Effector memory CD8-positive, alpha-beta T cell (primary cell): Measurements from ENCODE around the gene PHF21A.
"Not testable (repeated sequence)": the region's sequence is repeated elsewhere in the genome, so short reads cannot be mapped to it uniquely, and the experiment has no call there.

ENCODE experiments used
- ATAC-seq: fragments of 150-1000 bp; cut with Tn5 transposase; replicated peaks from 2 replicates; pipeline ENCODE4 v1.10.0; 2021; ENCODE audit warnings: mild to moderate bottlenecking, moderate library complexity
- DNase-seq, 3 experiments: peaks; one replicate each; pipeline ENCODE4 v3.0.0; 2021
- H3K27ac Mint-ChIP-seq, 2 donors: one replicate each; pipeline ENCODE4 v1.8.0; 2022; ENCODE audit warnings: mild to moderate bottlenecking in 2 of 2, mixed read lengths in 2 of 2, moderate library complexity in 2 of 2
- H3K27me3 Mint-ChIP-seq, 2 donors: one replicate each; pipeline ENCODE4 v1.8.0; 2022; ENCODE audit warnings: mixed read lengths in 2 of 2
- H3K36me3 Mint-ChIP-seq: one replicate; pipeline ENCODE4 v1.8.0; 2022; ENCODE audit warnings: mild to moderate bottlenecking, moderate library complexity, mixed read lengths; ENCODE audit not compliant: insufficient read depth
- H3K4me1 Mint-ChIP-seq, 2 donors: one replicate each; pipeline ENCODE4 v1.8.0; 2022; ENCODE audit warnings: low read depth in 2 of 2, mixed read lengths in 2 of 2
- H3K4me3 Mint-ChIP-seq, 2 donors: one replicate each; pipeline ENCODE4 v1.8.0; 2022; ENCODE audit warnings: mild to moderate bottlenecking in 2 of 2, mixed read lengths in 2 of 2, moderate library complexity in 2 of 2
- H3K9me3 Mint-ChIP-seq, 2 donors: one replicate each; pipeline ENCODE4 v1.8.0; 2022; ENCODE audit warnings: mixed read lengths in 2 of 2

The PHF21A gene

GRCh38 chr11:46001448-46001914 lies 119.8 kb downstream of the PHF21A start:
- DNase-seq (no peak), ATAC-seq (no peak)
- H3K27me3 Mint-ChIP-seq = no peaks in the 10 kb centered on the region

GRCh38 chr11:45997599-45997998 lies 123.7 kb downstream of the PHF21A start:
- H3K9me3 Mint-ChIP-seq = no peaks in the 10 kb centered on the region
- H3K4me1 Mint-ChIP-seq = peaks cover 10 to 38% of the 10 kb centered on the region in 2 donors
- peak overlapping the region in 1 of 2 donors; percentile 57 for H3K27ac Mint-ChIP-seq
- H3K27me3 Mint-ChIP-seq = no peaks in the 10 kb centered on the region
- ATAC-seq = no peak
- no peaks in the 10 kb centered on the region for H3K36me3 Mint-ChIP-seq
- no peak for DNase-seq
- no peak overlapping the region for H3K4me3 Mint-ChIP-seq

More at GRCh38 chr11:46001448-46001914, 119.8 kb downstream of the PHF21A start:
- Mint-ChIP-seq H3K4me3 (no peak overlapping the region), H3K9me3 (no peaks in the 10 kb centered on the region), H3K36me3 (no peaks in the 10 kb centered on the region), H3K27ac (no peak overlapping the region), H3K4me1 (peaks cover 8 to 25% of the 10 kb centered on the region in 2 donors)

DNA sequence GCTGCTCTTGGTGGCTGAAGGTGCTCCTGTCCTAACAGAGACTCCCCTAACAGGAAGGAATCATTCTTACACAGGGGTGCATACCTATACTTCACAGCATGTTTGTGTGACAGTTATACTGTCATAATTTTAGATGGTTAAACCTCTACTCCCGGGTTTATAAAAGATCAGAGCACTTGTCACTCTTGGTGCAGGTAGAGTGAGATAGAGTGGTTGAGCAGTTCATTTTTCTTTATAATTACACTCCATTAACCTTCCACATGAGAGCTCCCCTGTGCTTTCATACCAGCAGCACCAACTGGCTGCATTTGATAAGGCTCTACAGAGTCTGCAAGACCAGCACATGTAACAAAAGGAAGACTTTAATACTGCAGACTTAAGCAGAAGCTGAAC lies 125.9 kb downstream of the PHF21A start:
- Mint-ChIP-seq H3K27ac (no peak overlapping the region), H3K27me3 (no peaks in the 10 kb centered on the region), H3K4me3 (no peak overlapping the region), H3K36me3 (no peaks in the 10 kb centered on the region), H3K4me1 (peaks cover 18 to 44% of the 10 kb centered on the region in 2 donors), H3K9me3 (no peaks in the 10 kb centered on the region)
- DNase-seq (no peak), ATAC-seq (no peak)

DNA sequence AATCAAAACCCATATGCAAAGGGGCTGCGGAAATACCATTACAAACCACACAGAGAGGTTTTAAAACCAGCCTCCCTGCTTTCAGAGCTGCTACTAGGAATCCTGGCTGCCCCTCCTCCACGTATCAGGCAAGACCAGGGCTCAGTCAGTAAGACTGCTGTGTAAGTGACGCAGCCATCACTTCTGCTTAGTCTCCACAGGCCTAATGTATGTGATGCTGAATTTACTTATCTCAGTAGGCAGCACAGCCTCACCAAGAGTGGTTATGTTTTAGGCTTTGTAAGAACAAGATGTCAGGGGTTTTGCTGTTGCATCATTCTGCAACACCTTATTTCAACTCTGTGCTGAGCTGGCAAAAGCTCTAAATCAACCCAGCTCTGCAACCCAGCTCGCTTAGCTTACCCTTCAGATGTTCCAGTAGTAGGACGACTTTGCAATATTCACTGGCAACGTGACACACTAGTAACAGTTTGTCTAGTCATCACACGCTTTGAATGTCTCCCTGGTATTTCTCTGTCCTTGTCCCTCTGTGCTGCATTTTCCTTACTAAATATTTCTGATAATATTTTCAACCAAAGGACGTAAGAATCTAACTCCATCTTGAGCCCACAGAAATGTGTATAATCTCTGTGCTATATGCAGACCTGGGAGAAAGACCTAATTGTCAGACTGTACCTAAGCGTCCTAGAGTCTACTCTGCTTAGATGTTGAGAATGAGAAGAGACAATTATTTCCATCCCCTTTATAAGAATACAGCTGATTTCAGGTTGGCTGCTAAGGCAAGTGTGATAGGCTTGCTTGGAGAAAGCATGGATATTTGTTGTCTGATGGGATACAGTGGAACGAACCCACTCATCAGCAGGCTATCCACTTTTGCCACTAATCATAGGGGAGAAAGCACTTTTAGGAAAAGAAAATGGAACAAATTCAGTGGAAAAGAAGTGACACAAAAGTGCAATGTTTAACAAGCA lies 126.6 kb downstream of the PHF21A start:
- H3K27me3 Mint-ChIP-seq = no peaks in the 10 kb centered on the region
- DNase-seq (no peak), ATAC-seq (no peak)
- H3K36me3 Mint-ChIP-seq = no peaks in the 10 kb centered on the region
- H3K4me1 Mint-ChIP-seq = peaks cover 16 to 44% of the 10 kb centered on the region in 2 donors
- H3K4me3 Mint-ChIP-seq = no peak overlapping the region
- no peaks in the 10 kb centered on the region for H3K9me3 Mint-ChIP-seq
- no peak overlapping the region for H3K27ac Mint-ChIP-seq

- peak overlapping the region in 1 of 2 donors; percentile 41 for H3K27ac Mint-ChIP-seq
- no peak for ATAC-seq
- no peaks in the 10 kb centered on the region for H3K9me3 Mint-ChIP-seq
- DNase-seq = no peak
- no peak overlapping the region for H3K4me3 Mint-ChIP-seq
- no peaks in the 10 kb centered on the region for H3K27me3 Mint-ChIP-seq
- H3K4me1 Mint-ChIP-seq = peaks cover 15 to 44% of the 10 kb centered on the region in 2 donors
- H3K36me3 Mint-ChIP-seq = peaks cover 1% of the 10 kb centered on the region
Measured at GRCh38 chr11:45993531-45994001, 127.7 kb downstream of the PHF21A start.

GRCh38 chr11:45988921-45989320 lies 132.3 kb downstream of the PHF21A start:
- peaks cover 6% of the 10 kb centered on the region for H3K36me3 Mint-ChIP-seq
- ATAC-seq (no peak), DNase-seq (no peak)
- no peak overlapping the region for H3K4me3 Mint-ChIP-seq
- no peaks in the 10 kb centered on the region for H3K9me3 Mint-ChIP-seq
- H3K27ac Mint-ChIP-seq = peak overlapping the region in 1 of 2 donors; percentile 64
- peaks cover 15 to 46% of the 10 kb centered on the region in 2 donors for H3K4me1 Mint-ChIP-seq
- no peaks in the 10 kb centered on the region for H3K27me3 Mint-ChIP-seq

DNA sequence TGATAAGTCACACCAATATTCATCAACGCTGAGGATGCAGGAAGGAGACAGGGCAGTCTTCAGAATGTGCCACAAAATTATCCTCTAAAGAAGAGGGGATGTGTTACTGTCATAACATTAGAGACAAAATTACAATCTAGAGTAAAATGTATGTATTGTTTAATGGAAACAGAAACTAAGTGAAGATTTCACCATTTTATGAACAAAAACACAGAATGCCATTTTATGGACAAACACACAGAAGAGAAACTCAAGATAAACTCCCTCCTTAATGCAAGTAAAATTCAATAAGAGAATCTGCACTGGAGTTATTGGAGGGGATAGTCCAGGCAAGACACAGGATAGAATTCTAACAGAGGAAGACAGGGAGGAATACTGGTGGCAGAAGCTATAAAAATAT lies 136.0 kb downstream of the PHF21A start:
- ATAC-seq (no peak), DNase-seq (no peak)
- Mint-ChIP-seq H3K4me1 (peaks cover 18 to 42% of the 10 kb centered on the region in 2 donors), H3K27ac (peak overlapping the region; percentile 2 to 87), H3K9me3 (no peaks in the 10 kb centered on the region), H3K36me3 (peaks cover 6% of the 10 kb centered on the region), H3K4me3 (no peak overlapping the region), H3K27me3 (no peaks in the 10 kb centered on the region)

GRCh38 chr11:45984192-45984591 lies 137.1 kb downstream of the PHF21A start:
- Mint-ChIP-seq H3K9me3 (no peaks in the 10 kb centered on the region), H3K27ac (no peak overlapping the region), H3K4me1 (peaks cover 18 to 42% of the 10 kb centered on the region in 2 donors), H3K36me3 (peaks cover 13% of the 10 kb centered on the region), H3K4me3 (no peak overlapping the region), H3K27me3 (no peaks in the 10 kb centered on the region)
- ATAC-seq (no peak), DNase-seq (no peak)

DNA sequence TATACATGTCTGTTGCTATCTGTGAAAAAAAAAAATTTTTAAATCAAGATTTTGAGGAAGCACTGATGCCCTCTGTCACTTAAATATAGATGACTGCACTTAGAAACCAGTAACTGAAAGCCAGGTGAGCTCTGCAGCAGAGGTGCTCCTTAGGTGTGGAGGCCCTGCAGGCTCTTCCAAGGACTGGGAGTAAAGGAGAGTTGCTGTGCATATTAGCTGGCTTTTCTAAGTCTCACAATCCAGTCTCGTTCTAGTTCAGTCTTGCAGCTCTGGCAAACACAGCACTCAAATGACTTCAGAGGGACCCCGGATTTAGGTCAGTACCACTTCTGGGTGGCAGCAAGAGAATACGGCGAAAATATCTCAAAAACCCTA lies 137.8 kb downstream of the PHF21A start:
- no peak overlapping the region for H3K4me3 Mint-ChIP-seq
- H3K9me3 Mint-ChIP-seq = no peaks in the 10 kb centered on the region
- DNase-seq (no peak), ATAC-seq (no peak)
- no peak overlapping the region for H3K27ac Mint-ChIP-seq
- H3K36me3 Mint-ChIP-seq = peaks cover 18% of the 10 kb centered on the region
- H3K27me3 Mint-ChIP-seq = no peaks in the 10 kb centered on the region
- peaks cover 18 to 42% of the 10 kb centered on the region in 2 donors for H3K4me1 Mint-ChIP-seq

DNA sequence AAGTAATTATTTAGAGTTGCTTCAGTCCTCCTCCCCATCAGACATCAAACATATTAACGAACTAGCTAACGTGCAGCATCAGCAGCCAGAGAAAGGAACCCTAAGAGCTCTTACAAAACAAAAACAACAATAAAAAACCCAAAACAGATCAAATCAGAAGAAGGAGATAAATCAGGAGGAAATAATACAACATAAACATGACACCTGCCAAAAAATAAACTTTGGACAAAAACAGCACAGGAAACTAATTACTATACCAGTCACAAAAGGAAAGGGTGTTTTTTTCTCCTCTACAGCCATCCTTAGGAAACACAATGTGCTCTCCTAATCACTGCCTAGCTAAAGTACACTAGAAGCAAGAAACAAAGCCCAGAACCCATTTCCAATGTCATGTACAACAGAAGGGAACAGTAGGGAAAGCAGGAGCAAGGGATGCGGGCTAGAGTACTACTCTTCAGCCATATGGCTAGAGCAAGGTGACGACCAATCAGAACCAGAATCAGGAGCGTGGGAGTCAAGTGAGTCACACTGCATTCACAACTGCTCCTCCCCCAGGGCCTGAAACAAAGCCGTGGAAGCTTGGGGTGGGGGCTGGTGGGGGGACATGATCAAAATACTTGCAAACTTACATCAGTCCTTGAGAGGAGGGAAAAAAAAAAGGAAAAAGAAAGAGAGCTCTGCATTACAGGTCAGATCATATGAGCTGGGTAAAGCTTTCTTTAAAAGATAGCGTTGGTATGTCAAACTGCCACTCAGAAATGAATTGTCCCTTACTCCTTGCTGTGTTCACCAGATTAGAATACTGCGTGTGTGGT lies 138.4 kb downstream of the PHF21A start:
- H3K36me3 Mint-ChIP-seq = peaks cover 23% of the 10 kb centered on the region
- H3K4me3 Mint-ChIP-seq = no peak overlapping the region
- DNase-seq = no peak
- no peak for ATAC-seq
- H3K27ac Mint-ChIP-seq = peak overlapping the region; percentile 46 to 78
- peaks cover 18 to 42% of the 10 kb centered on the region in 2 donors for H3K4me1 Mint-ChIP-seq
- H3K9me3 Mint-ChIP-seq = no peaks in the 10 kb centered on the region
- H3K27me3 Mint-ChIP-seq = no peaks in the 10 kb centered on the region

DNA sequence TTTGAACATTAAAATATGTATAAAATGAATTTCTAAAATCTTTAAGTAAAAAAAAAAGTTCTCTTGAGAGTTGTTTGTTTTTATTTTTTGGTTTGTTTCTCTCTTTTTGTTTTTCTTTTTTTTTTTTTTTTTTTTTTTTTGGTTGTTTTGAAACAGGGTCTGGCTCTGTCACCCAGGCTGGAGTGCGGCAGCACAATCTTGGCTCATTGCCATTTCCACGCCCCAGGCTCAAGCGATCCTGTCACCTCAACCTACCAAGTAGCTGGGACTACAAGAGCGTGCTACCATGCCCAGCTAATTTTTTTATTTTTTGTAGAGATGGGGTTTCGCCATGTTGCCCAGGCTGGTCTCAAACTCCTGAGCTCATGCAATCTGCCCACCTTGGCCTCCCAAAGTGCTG lies 139.4 kb downstream of the PHF21A start:
- H3K36me3 Mint-ChIP-seq = peaks cover 31% of the 10 kb centered on the region
- H3K4me3 Mint-ChIP-seq, DNase-seq, H3K27ac Mint-ChIP-seq, H3K9me3 Mint-ChIP-seq, H3K27me3 Mint-ChIP-seq, ATAC-seq: not testable (repeated sequence)
- H3K4me1 Mint-ChIP-seq = peaks cover 18 to 42% of the 10 kb centered on the region in 2 donors

DNA sequence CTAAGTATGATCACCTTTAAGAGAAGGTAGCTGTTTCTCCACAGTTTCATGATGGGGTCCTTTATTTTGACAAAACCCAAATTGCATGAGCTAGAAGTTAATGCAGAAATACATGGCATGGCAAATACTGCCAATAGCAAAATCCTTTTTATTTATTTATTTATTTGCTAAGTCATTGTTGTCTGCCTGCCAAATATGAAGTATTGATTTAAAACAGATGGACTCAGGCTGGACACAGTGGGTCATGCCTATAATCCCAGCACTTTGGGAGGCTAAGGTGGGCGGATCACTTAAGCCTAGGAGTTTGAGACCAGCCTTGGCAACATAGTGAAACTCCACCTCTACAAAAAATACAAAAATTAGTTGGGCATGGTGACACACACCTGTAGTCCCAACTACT lies 146.4 kb downstream of the PHF21A start:
- H3K4me1 Mint-ChIP-seq = no peaks in the 10 kb centered on the region
- ATAC-seq (no peak), DNase-seq (no peak)
- H3K36me3 Mint-ChIP-seq = peaks cover 53% of the 10 kb centered on the region
- H3K4me3 Mint-ChIP-seq = no peak overlapping the region
- no peaks in the 10 kb centered on the region for H3K27me3 Mint-ChIP-seq
- peak overlapping the region in 1 of 2 donors; percentile 11 for H3K27ac Mint-ChIP-seq
- no peaks in the 10 kb centered on the region for H3K9me3 Mint-ChIP-seq

- no peak for DNase-seq
- Mint-ChIP-seq H3K4me1 (no peaks in the 10 kb centered on the region), H3K9me3 (no peaks in the 10 kb centered on the region)
Measured at GRCh38 chr11:45973601-45974000, 147.7 kb downstream of the PHF21A start.

More at GRCh38 chr11:45973601-45974000, 147.7 kb downstream of the PHF21A start:
- ATAC-seq = no peak
- H3K27me3 Mint-ChIP-seq = no peaks in the 10 kb centered on the region
- H3K4me3 Mint-ChIP-seq = no peak overlapping the region
- H3K27ac Mint-ChIP-seq = no peak overlapping the region
- H3K36me3 Mint-ChIP-seq = peaks cover 48% of the 10 kb centered on the region
